ENCODE results near the gene SMARCA2.

The SMARCA2 gene

DNA sequence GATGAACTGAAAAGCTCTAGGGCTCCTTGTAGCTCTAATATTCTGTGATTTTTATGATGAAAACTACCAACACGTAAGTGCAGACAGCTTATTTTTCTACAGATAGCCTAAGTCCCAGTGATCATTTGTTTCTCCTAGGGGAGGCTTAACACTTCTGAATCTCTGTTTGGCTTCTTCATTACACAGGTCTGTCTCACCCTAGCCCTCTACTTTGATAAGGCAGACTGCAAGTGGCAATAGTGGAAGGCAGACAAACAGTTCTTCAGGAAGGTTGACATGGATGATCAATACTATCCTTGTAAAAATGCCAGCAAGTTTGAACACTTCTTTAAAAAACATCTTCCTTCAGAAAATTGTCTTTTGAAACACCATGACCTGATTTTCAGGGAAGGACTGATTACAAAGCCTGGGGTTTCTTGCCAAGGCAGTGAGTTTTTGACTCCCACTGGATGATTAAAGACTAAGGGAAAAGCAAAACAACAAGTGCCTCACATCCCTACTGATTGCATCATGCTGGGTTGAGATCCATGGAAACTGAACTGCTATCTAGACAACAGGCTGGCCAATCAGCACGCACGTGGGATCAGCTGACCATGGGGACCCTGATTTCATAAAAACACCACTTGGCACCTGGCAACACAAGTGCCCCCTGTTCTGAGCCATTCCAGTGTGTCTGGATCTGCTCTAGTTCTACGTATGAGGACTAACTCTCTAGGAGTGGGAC, 212.2 kb downstream of the SMARCA2 start:
- no peak for DNase-seq

DNA sequence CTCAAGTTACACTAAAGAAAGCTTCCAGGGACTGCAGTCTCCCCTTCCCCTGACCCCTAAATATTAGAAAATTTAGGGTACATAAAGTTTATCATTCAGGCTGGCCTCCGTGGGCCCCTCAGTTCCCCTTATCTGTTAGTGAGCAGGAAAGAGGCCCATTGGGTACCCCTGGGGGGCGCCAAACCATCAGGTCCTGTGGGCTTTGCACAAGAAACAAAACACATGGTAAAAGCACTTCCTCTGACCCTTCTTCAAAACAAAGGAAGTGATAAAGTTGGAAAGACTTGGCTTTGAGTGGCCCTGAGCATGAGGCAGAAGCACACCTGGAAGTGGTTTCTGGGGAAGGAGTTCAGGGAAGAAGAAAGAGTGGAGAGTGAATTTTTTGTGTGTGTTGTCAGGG, 213.0 kb downstream of the SMARCA2 start:
- DNase-seq = no peak

DNA sequence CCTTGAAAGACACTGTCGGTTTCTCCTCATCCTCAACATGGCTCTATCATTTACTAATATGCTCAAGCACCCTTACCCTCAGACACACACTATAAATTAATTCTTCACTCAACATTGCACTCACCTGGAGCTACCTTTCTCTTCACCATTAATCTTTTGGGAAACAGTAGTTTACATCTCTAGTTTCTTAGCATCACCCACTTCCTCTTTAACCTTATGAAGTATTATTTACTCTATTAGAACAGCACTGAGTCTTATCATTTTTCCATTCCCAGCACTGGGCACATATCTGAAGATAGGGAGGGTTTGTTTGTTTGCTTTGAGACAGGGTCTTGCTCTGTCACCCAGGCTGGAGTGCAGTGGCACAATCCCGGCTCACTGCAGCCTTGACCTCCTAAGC, 213.5 kb downstream of the SMARCA2 start:
- DNase-seq = no peak

DNA sequence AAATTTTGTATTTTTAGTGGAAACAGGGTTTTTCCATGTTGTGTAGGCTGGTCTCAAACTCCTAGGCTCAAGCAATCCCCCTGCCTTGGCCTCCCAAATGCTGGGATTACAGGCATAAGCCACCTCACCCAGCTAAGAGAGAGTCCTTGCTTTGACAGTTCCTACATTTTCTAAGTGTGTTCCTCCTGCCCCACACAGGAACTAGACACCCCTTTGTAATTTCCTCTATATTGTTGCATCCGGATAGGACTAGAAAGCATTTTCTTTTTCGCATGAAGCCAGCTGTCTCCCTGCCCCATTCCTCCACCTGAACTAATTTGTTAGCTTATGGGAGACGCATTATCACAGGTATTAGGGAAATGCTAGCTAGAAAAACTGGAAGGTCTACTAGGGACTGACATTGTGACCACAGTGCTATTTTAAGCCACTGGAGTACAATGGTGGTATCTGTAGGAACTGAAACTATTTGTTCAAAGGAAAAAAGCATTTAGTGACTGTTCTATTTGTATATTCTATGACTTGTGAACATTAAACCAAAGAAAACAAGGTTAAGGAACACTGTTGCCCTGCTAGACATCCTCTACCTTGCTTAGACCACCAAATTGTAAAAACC, 214.1 kb downstream of the SMARCA2 start:
- DNase-seq = no peak

DNA sequence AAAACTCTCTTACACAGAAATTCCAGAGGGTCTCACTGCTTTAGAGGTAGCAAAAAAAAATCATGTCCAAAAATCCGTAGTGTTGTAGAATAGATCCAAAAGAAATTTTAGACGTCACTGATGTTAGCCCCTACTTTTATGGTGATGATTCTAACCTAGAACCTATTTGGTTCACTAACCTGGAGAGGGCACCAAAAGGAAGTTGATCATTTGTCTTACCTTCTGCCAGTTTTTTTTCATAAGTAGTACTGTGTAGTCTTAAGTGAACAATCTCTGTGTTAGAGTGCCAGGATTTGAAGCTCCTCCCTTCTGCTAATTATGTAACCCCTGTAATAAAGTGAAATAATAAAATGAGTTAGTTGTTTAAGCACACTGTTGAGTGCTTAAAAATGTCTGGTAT, 215.2 kb downstream of the SMARCA2 start:
- no peak for DNase-seq

DNA sequence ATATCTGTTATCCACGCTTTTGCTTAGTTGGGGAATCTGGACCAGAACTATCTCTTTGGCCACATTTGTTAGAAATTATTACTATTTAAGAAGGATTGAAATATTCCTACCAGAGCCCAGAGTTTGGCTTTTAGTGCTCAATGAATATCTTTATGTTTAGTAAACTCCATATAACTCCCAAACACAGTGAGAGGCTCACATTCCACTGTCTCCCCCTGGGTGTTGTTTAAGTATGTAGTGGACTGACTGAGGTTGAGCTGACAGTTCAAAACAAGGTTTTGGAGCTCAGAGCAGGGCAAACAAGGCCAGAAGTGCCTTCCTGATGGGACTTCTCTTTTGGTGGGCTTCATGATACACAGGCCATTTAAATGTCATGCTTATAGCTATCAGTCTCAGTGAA, 216.0 kb downstream of the SMARCA2 start:
- no peak for DNase-seq

DNA sequence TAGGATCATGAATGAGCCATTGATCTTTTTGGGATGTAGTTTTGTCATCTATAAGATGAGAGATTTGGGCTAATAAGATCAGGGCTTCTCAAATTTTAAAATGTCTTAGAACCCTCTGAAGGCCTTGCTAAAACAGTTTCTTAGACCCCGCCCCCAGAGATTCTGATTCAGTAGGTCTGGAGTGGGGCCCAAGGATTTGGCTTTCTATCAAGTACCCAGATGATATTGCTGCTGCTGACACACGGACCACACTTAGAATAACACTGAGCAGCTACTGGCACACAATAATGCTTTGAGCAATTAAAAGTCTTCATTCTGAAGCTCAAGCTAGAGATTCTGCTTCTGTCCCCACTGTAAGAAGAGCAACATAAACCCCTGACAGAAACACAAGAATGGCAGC, 216.7 kb downstream of the SMARCA2 start:
- DNase-seq = no peak

DNA sequence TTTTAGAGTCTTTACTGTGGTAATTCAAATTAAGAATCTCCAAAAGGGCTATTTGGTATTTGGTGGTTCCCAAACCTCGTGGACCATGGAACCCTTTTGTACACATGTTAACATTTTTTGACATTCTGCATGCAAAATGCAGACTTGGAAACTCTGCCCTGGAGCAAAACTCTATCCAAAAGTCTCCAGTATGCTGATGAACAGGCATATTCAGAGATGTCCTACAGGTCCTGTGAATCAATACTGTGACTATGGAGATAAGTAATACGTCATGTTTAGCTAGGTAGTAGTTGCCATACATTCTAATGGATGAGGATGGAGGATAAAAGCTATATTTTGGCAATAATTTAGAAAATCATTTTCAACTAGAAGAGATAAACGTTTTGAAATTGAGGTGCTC, 218.1 kb downstream of the SMARCA2 start:
- no peak for DNase-seq

DNA sequence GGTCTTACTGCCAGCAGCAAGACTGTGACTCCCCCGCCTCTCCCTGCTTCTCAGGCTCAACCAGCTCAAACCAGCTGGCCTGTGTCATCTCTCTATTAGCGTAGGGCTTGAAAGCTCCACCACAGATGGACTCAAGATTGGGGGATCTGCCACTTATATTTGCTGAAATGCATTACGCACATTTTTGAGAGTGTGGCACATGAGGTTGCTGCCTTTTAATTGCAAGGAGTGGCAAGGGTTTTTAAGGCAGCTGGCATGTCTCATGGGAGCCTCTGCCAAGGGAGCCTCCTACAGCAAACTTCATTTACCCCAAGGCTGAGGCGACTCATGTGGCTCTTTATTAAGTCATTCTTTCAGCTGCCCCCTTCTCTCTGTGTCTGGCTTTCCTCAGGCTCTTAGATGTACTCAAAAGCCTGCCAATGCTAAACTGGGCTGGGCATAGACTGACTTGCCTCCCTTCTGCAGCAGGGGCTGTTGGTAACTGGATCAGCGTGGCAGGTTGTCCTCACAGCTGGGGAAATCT, 219.3 kb downstream of the SMARCA2 start:
- no peak for DNase-seq

DNA sequence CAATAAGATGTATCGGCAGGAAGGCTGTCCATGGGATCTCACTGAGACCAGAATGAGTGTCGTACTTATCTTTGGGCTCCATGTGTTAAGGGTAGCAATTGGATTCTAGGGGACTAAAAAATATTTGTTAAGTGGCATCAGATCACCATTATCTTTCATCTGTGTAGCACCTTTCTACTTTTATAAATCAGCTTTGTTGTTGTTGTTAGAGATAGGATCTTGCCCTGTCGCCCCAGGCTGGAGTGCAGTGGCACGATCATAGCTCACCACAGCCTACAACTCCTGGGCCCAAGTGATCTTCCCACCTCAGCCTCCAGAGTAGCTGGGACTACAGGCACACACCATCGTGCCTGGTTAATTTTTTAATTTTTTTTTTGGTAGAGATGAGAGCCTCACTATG, 220.5 kb downstream of the SMARCA2 start:
- DNase-seq = no peak

DNA sequence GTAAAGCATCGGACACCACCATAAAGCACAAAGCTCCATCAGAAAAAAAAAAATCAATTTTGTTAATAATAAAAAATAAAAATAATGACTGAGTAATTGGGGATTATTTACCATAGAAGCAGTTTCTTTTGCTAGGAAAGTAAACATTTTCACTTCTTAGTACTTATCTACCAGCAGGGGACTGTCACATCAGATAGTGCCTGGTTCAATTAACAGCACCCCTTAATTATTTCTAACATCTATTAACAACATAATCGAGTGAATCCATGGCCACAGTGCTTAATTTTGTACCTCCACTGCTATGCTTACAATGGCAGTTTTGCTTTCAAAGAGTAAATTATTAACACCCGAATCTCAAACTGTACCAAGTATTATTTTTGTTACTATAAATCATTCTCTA, 221.7 kb downstream of the SMARCA2 start:
- DNase-seq = no peak

DNA sequence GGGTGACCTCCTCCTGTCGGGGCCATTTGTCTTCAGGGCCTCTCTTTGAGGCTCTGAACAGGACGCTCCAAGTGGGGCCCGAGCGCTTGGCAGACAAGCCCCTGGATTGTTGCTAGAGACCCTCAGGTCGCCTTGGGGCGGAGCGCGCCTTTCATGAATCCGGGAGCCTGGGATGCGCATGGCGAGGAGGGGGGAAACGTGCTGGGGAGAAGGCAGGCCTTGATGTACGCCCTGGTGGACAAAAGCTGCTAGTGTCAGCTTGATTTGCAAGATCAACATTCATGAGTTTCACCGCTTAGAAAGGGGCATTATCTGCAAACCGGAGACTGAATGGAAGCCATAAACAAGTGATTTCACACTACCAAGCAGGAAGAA, 226.3 kb downstream of the SMARCA2 start:
- DNase-seq = no peak

DNA sequence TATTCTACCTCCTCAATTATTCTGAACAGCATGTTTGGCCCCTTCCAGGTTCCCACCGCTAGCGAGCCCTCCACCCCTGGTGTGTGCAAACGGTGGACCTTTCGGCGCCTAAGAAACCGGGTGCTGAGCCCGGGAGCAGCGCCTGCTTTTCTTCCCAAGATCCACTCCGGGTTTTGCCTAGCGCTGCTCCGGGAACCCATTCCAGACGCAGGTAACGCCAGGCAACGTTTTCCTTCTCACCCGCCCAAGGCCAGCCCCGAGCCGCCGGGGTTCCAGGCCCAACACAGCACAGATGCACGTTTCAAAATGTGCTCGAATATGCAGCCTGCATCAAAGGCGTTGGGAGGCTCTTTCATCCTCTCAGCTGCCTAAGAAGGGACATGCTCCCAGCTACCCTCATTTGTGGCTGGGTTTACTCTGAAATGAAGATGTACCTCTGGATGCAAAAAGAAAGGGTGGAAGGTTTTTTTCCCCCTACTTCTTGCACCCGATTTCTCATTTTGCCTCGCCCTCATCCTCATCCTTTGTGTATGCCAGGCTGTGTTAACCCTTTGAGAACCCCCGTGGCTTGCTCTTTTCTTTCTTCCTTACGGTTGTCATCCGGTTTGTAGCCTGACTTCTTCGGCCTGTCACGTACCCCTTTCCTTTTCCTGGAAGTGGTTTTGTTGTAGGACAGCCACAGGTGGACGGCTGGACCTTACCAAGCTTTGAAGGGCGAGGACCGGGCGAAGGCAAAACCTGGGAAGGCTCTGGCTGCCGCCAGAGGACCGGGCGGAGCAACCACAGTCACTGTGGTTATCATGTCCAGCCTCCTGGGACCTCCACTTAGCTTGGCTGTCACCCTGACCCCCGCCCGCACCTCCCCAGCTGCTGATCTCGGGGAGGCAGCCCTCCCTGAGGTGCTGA, 226.9 kb downstream of the SMARCA2 start:
- DNase-seq = peak; percentile 82

DNA sequence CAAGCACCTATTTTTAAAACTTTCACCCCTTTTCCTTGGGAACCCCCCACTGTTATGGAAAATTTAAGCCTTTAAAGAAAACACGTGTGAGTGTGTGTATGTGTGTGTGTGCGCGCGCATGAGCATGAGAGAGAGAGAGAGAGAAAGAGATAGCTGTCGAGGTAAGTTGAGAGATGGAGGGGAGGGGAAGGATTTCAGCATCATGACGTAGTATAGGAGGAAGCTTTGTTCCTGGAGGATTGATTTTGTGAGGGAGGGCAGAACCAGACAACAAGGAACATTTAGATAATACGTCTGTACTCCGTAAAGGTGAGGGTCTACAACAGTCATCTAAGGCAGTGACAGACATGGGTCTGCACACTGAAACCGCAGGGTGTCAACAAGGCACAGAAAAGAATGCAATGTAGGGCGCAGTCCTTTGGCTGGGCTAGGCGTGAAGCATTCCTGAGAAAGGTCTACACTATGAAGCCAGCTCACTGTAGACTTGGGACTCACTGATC, 227.7 kb downstream of the SMARCA2 start:
- DNase-seq = no peak
